ENCODE measurements around the gene PLEKHN1.
A peak's percentile ranks its signal among the peaks of the same experiment; 100 is the strongest.

The PLEKHN1 gene

DNA sequence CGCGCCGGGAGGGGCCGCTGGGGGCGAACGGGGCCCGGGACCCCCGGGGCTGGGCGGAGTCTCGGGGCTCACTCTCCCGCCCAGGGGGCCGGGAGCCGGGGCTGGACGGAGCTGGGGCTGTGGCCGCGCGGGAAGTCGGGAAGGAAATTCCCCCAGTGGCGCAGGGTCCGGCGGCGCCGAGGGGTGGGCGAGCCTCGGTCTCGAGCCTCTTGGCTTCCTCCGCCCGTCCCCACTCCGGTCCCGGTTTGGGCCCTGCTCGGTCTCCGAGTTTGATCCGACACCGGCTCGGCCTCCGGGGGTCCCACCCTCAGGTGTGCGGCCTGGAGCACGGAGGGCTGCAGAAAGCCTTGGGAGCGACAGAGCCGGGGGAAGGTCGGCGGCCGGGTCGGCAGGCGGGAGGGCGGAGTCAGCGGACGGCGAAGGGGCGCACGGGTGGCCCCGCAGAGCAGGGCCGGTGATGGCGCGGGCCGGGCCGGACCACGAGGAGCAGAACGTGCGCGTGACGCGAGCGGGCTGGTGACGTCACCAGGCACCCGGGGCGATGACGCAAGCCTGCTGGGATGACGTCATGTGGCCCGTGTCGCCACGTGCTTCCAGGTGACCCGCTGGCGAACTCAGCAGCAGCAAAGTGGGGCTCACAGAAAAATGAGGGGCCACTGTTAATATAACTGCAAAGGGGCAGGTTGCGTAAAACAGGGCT is 34.2 kb downstream of the PLEKHN1 start:
- peak overlapping the region; percentile 66 for H3K4me3 ChIP-seq (ENCODE audit: low read length)
- peak; percentile 80 for DNase-seq (ENCODE audit: low read depth)
- TF ChIP-seq, protein P1, sequence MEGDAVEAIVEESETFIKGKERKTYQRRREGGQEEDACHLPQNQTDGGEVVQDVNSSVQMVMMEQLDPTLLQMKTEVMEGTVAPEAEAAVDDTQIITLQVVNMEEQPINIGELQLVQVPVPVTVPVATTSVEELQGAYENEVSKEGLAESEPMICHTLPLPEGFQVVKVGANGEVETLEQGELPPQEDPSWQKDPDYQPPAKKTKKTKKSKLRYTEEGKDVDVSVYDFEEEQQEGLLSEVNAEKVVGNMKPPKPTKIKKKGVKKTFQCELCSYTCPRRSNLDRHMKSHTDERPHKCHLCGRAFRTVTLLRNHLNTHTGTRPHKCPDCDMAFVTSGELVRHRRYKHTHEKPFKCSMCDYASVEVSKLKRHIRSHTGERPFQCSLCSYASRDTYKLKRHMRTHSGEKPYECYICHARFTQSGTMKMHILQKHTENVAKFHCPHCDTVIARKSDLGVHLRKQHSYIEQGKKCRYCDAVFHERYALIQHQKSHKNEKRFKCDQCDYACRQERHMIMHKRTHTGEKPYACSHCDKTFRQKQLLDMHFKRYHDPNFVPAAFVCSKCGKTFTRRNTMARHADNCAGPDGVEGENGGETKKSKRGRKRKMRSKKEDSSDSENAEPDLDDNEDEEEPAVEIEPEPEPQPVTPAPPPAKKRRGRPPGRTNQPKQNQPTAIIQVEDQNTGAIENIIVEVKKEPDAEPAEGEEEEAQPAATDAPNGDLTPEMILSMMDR (conservative IDR thresholded peaks at IDR 0.05; ENCODE audit: low read length), result no peak

DNA sequence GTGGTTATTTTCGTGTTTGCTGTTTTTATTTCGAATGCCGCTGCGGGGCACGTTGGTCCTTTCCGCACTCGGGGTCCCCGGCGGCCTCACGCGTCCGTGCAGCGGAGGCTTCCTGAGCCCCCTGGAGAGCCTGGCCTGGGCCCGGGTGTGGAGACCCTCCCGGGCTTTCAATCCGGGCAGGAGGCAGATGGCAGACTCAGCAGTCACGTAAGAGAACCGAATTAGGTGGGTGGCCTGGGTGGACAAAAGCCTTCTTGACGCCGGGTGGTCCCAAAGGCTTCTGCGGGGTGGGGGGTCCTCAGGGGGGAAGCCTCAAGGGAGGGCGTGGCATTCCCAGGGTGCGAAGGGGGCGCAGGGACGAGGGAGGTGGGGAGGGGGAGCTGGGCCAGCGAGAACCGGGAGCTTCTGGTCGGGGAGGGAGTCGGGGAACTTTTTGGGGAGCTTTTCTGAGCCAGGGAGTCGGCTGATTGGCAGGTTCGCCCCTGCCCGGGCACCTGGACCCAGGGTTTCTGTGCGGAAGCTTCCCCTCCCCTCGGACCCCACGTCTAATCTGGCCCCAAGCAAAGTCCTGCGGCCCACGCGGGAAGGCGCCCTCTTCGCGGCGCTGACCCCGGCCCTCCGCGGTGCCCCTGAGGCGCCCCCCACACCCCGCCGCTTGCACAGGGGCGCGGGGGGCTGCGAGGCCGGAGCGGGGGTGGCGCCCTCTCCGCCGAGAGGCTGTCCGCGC is 34.9 kb downstream of the PLEKHN1 start:
- no peak for DNase-seq (ENCODE audit: low read depth)
- peak overlapping the region; percentile 66 for H3K4me3 ChIP-seq (ENCODE audit: low read length)
- TF ChIP-seq, protein P1 (conservative IDR thresholded peaks at IDR 0.05; ENCODE audit: low read length), result no peak

DNA sequence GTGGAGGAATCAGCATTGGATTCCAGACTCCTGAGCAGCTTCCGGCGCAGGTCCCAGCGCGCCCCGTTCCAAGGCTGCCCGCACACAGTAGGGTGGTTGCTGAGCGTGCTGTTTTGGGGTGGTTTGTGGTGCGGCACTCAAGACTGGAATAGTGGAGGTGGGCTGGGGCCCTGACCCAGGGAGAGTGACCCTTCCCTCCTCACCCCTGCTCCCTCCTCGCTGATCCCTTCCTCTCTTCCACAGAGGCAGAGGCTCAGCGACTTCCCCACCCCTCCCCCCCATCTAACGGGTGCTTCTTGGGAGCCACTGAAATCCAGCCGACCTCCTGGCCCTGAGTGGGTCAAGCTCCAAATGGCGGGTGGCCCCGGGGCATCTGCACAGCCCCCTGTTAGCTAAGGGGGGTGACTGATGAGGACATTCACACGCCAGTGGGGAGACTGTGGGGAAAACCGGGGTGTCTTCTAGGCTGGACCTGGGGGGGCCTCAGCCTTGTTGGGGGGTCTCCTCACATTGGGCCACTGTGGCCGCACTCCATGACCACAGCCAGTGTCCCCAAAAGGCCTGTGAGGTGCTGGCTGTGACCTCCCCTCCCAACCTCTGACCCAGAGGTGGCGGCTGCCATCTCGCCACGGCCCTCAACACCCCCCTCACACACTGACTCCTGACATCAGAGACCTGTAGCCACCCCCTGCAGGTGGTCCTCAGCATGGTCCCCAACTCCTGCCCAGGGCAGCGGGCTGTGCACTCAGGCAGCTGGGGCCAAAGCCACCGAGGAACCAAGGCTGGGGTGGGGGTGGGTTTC is 37.5 kb downstream of the PLEKHN1 start:
- H3K4me3 ChIP-seq (ENCODE audit: low read length), result no peak overlapping the region
- TF ChIP-seq, protein P1 (conservative IDR thresholded peaks at IDR 0.05; ENCODE audit: low read length), result no peak
- DNase-seq (ENCODE audit: low read depth), result no peak

- no peak overlapping the region for H3K4me3 ChIP-seq (ENCODE audit: low read length)
- TF ChIP-seq, protein P1 (conservative IDR thresholded peaks at IDR 0.05; ENCODE audit: low read length), result no peak
- no peak for DNase-seq (ENCODE audit: low read depth)
Measured at GRCh38 chr1:1004420-1004779, 38.1 kb downstream of the PLEKHN1 start.

GRCh38 chr1:1004780-1005697 is 38.8 kb downstream of the PLEKHN1 start:
- TF ChIP-seq, protein P1 (conservative IDR thresholded peaks at IDR 0.05; ENCODE audit: low read length), result no peak
- H3K4me3 ChIP-seq (ENCODE audit: low read length), result no peak overlapping the region
- DNase-seq (ENCODE audit: low read depth), result peak; percentile 62

DNA sequence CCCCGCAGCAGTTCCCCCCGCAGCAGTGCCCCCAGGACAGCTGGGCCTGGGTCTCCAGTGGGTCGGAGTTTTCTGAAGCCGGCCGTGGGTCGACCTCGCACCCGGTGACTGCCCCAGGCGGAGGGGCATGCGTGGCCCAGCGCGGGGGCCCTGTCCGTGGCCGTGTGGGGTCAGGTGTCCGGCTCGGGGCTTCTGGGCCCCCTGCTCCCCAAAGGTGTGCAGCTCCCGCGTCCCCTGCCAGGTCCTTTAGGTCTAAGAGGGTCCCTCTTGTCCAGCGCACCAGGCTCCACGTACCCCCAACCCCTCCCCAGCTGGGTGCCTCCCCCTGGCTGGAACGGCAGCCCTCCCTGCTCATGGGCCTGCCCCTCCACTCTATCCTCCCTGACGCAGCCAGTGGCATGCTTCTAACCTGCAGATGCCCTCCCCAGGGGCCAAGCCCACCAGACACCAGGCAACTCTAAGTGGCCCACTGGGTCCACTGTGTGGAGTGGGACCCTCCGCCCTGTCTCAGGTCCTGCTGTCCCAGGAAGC is 39.6 kb downstream of the PLEKHN1 start:
- no peak overlapping the region for H3K4me3 ChIP-seq (ENCODE audit: low read length)
- DNase-seq (ENCODE audit: low read depth), result no peak
- TF ChIP-seq, protein P1 (conservative IDR thresholded peaks at IDR 0.05; ENCODE audit: low read length), result no peak
